CD4-positive, alpha-beta T cell treated with Interleukin-15 for 4 hours (primary cell): Measurements from ENCODE around the gene IQCH.
"Not testable (repeated sequence)": the region's sequence is repeated elsewhere in the genome, so short reads cannot be mapped to it uniquely, and the experiment has no call there.

Source experiments
- DNase-seq: peaks from one replicate; pipeline ENCODE4 v3.0.0-alpha.2; 2020; ENCODE audit warnings: low spot score

The IQCH gene

DNA sequence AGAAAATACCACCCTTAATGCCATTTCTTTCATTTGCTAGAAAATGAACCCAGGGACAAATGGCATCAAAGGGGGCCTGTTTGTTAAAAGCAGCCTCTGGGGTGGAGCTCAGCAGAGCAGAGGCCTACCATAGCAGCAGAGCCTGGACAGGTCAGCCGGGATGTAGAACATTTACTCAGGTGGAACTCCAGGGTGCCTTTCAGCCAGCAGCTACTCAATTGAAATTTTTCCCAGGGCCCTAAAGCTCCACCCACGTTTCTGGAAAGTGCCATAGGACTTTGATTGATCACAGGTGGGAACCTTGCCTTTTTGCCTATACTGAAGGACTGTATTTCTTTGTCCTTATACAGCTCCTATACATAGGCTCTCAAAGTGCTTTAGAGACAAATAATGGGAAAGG, 191.9 kb downstream of the IQCH start:
- no peak for DNase-seq

DNA sequence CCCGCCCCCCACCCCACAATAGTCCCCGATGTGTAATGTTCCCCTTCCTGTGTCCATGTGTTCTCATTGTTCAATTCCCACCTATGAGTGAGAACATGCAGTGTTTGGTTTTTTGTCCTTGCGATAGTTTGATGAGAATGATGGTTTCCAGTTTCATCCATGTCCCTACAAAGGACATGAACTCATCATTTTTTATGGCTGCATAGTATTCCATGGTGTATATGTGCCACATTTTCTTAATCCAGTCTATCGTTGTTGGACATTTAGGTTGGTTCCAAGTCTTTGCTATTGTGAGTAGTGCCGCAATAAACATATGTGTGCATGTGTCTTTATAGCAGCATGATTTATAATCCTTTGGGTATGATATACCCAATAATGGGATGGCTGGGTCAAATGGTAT, 193.8 kb downstream of the IQCH start:
- DNase-seq, result not testable (repeated sequence)

DNA sequence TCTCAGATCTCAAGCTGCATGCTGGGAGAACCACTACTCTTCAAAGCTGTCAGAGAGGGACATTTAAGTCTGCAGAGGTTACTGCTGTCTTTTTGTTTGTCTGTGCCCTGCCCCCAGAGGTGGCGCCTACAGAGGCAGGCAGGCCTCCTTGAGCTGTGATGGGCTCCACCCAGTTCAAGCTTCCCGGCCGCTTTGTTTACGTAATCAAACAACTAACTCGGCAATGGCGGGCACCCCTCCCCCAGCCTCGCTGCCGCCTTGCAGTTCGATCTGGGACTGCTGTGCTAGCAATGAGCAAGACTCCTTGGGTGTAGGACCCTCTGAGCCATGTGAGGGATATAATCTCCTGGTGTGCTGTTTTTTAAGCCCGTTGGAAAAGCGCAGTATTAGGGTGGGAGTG, 199.1 kb downstream of the IQCH start:
- DNase-seq, result not testable (repeated sequence)

DNA sequence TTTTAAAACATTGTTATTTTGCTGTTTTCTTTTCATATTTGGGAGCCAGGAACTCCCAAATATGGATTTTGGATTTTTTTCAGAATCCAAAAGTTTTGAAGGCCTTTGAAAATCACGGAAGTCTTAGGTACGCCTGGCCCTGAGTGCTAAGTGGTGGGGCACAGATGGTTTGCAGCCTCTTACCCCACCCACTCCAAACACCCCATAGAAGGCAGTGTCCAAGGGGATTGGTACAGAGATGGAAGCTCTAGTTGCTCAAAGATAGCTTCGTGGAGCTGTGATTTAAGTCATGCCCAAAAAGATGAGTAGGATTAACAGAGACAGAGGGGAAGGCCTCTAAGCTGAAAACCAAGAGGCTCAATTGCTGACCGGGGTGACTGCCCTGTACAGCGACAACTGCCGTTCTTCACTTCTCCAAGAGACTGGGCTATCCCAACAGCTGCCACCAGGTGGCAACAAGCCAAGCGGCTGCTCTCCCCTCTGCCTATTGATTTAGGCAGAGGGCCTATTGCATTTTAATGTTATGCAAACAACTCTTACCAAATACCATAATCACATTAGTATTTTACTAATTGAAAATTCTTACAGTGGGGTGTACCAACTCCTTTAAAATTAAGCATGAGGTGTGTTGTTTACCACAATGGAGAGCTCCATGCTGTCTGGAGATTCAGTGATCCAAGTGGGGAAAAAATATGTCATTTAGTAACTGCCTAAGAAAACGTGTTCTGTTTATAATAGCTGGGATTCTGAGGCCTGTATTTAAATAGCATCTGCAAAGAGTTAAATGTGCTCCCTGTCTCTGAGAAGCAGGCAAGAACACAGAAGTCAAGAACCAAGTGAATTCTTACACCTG, 202.3 kb downstream of the IQCH start:
- DNase-seq, result peak; percentile 82

DNA sequence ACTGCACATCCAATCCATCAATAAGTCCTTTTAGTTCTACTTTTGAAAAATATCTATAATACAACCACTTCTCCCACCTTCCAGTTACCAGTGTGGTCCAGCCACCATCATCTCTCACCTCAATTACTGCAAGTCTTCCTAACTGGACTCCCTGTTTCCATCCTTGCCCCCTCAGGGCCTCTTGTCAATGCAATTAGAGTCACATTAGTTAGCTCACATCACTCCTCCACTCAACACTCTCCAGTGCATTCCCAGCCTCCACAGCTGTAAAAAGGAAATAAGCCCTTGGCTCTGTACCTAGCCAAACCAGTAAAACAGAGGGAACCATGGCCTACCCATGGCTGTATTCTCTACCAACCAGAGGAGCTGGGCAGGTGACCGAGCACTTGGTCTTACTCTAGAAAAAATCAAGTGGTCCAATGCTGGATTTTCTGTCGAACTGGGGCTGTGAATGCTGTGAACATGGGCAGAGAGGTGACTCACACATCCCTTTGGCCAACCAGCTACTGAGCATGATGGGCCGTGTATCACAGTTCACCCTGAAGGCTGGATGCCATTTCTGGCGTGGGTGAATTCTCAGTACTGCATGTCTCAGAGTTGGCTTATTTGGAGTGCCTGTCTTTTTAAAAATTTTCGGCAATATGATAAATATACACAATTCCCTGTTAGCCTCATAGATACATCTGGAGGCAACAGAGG, 203.9 kb downstream of the IQCH start:
- no peak for DNase-seq

DNA sequence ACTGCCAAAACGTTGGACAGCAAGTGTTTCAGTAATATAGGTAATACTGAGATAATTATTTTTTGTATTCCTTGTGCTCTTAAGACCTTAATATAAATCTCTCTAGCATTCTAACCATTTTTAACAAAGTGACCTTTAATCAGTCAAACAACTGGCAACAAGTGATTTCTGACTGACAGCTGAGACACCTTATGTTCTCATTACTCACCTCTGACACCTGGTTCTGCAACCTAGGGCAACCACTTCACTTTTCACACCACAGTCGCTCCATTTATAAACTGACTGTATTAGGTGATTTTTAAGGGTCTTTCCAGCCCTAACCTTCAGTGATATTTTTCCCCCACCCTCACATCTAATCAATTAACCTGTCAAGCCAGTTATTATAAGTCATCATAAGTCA, 205.9 kb downstream of the IQCH start:
- DNase-seq, result no peak

DNA sequence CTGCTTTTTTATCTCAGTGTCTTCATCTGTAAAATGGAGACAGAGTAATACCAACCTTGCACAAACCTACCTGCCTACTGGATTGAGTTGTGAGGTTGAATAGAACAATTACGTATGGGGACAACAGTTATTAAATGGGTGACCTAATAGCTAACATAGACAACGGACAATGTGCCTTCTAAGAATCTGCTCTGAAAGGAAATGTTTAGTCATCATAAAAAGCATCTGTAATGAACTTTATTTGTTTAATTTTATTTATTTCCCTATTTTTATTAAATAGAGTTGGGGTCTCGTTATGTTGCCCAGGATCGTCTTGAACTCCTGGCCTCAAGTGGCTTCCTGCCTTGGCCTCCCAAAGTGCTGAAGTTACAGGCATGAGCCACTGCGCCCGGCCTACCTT, 207.1 kb downstream of the IQCH start:
- DNase-seq, result no peak

DNA sequence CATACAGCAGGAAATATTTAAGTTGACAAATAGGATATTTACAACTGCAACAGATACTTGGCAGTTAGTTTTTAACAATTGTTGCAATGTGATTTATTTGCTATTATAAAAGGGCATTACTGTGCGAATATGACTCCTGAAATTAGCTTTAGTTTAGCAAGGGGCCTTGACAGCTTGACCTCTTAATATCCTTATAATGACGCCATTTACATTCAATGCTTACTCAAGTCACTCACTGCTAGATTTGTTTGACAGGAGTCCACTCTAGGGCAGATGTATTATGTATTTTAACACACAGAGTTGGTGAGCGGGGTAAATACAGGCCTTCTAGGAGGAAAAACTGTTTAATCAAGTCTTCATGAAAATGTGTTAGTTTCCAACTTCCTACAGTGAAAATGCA, 208.3 kb downstream of the IQCH start:
- no peak for DNase-seq

DNA sequence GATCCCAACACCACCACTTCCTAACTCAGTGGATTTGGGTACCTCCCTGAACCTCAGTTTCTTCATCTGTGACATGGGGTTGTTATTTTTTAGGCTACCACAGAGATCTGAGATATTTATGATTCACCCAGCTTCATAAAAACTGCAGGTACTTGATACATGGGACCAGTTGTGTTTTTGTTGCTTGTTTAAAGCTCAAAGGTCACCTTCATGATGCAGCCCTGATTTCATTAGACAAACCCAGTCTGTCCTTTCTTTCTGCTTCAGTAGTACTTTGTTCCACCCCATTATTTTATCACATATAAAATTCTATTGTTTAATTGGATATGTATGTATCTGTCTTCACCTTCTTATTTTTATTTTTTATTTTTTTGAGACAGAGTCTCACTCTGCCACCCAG, 208.9 kb downstream of the IQCH start:
- DNase-seq, result no peak

DNA sequence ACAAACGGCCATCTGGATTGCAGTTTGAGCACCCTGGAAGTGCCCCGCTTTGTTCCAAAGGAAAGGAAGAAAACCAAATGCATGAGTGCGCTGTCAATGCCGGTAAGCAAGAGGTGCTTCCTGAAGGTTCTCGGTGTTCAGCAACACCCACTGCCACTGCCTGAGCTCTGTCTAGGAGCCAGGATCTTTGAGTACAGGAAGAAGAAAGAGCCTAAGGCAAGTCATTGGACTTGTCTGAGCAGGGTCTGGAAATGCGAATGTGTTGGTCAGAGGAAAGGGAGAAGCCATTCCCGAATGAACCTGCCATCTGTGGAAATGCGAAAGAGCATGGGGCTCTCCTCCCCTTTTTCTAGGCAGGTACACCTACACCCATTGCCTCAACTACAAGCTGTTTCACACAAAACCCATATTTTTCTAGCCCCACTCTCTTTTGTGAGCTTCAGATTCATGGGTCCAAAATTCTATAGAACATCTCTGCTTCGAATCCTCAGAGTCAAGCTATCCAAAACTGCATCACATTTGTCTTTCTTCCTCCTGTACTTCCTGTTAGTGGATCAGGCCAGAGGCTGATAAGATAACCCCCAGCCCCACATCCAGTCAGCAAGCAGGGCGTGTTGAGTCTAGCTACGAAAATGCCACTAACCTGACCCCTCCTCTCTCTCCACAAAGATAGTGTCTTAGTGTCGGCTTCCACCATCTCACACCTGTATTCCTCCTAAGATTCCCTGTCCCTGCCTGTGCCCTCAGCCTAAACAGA, 210.8 kb downstream of the IQCH start:
- no peak for DNase-seq

DNA sequence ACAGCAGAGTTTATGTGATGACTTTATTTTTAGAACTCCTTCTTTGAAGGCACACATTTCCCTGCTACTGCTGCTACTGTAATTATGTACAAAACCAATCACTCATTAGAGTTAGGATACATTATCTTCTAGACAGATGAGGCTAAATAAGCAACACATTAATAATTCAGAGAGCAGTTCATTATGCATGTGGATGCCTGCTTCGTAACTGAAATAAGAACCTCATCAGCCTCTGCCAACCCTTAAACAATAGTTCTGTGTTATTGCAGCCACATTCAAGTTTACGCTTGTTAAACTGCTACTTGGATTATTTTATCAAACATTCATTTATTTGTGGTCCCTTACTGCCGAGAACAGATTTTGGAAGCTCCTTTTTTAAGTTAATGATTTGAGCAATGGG, 213.8 kb downstream of the IQCH start:
- DNase-seq, result no peak

DNA sequence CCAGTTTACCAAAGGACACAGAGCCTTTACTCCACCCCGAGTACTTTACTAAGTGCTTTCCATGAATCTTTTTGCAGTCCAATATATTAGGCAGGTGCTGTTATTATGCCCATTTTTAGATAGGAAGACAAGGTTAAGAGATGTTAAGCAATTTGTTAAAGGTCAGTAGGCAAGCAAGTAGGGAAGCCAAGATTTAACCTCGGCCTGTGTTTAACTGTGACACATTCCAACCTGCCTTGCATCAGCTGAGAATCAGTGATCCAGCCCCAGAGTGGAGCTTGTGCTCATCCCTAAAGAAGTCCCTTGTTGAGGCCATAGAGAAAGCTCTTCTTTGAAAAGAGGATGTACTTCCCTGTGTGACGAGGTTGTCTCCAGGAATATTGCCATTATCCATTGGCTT, 215.1 kb downstream of the IQCH start:
- DNase-seq, result no peak

DNA sequence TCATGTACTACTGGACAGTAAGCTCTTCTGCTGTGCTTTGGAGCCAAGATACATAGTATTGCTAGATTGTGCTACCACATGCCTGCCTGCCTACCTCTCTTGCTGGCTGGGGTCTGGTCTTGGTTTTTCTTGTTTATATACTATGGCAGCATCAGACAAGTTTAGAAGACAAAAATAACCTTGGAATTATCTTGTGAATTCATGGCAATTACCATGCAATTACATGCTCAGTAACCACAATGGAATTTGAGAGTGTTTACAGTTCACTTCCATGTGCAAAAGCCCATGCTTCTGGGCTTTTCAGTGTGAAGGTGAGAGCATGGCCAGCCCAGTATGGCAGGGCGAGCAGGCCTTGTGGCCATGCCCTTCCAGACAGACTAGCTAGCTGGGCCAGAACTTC, 218.4 kb downstream of the IQCH start:
- DNase-seq, result no peak

DNA sequence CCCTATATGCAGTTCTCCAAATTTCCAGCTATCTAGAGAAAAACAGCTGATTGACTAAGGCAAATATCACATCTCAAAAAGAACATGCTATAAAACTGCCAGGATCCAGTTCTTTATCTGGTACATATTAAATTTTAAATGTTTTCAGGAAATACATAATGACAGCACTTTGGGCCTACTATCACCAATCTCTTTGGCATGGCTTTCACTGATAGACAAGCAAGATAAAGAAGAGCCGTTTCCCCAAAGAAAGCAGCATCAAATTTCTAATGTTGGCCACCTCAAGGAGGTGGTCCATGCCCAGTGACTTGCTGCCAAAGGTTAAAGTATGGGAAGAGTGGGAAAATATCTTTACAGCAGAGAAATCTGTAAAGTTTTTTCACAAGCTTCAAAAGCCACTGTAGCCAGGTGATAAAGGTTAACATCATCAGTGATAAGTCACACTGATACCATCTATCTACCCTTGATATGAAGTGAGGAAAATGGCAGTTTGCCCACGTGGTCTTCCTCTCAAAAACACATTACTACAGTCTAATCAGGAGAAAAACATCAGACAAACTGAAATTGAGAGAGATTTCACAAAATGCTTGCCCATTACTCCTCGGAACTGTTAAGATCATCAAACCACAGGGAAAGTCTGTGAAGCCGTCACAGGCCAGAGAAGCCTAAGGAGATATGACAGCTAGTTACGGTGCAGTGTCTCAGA, 220.0 kb downstream of the IQCH start:
- DNase-seq, result no peak

DNA sequence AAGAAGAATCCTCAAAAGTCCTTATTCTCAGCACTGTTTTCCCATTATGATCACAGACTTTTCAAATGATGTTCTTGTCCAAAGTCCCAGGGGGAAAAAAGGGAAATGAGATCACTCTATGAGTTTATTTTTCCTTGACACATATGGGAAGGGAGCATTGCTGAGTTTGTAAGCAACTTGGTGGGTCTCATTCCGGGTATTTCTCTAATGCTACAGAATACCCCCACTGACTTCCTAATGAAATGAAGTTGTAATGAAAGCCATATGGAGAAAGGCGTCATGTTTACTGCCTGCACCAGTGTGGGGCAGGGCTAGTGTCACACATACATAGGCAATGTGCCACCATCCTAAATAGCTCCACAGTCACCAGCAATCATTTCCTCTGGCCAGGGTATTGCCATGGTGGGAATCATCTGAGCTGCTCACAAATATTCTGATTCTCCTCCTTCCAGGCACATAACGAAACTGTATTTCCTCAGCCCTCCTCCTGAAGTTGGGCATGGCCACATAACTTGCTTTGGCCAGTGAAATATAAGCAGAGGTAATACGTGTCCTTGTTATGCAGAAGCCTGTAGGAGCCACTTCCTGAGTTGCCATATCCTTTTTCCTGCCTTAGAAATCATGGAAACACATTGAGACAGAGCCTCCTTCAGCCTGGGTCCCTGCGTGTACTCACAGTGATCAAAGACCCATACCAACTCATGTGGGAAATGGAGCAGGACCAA, 225.4 kb downstream of the IQCH start:
- no peak for DNase-seq

DNA sequence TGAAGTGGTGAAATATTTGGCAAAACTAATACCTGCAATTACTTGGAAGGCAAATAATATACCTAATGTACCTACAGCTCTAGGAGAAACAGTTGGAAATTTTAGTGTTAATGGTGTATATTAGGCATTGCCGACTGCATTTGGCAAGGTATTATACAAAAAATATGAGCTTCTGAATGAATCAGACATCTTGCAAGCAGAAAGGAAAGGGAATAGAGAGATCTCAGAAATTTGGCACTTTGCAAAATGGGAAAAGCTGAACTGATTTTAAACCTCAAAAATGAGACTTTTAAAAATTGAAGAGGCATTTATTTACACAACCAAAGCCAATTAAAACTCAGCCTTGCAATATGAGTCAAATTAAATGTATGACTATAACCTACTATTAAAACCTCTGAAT, 226.2 kb downstream of the IQCH start:
- DNase-seq, result no peak

DNA sequence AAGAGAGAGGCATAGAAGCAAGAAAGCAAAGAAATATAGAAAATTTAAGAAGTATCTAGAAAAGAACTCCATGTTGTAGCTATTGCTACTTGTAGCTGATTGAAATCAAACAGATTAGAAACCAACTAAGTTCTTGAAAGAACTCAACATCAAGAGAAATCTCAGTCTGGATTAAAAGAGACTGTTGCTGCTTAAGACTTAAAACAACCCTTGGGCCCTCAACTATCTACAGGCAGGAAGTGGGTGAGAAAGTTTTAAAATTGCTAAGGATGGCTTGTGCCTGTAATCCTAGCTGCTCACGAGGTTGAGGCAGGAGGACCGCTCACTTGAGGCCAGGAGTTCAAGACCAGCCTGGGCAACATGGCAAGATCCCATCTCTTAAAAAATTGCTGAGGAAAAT, 227.1 kb downstream of the IQCH start:
- DNase-seq, result no peak

DNA sequence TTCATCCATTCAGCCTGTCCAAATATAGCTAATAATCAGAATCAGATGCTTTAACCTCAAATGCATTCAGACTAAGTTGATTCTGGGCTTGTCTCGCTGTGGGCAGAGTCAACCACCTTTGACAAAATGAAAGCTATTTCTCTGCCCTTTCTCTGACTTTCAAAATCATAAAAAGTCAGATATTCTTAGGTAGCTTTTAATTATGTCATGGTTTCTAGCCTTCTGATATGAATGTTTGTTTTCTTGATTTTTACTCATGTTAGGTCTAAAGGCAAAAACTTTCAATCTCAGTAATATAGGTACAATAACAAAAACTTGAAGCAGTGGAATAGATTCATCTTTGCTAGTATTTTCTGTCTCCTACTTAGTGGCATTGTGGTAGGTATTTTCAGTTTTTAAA, 241.0 kb downstream of the IQCH start:
- no peak for DNase-seq

DNA sequence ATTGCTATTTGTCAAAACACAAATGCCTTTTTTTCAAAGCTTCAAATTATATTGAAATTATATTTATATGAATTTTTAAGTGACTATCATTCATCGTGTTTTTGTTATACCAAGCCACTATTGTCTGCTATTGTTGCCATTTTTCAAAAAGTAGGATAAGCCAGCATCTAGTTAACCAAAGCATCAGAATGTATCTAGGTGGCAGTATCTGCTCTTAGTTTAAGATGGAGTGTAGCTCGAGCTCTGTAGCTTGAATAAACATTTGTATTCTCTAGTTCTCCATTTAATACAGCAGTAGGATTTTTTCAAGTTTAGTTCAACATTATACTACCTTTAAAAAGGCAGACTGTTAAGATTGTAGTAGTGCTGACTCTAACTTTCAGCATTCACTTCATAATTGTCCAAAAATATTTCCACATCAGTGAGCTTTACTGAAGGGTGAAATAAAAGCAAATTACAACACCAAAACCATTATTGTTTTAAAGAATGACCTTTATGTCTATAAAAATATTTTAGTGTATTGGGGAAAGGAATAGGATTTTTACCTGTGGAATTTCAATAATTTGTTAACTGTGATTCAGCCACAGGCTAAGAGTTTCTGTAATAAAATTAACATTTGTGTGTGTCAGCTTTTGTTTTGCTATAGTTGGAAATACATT, 246.7 kb downstream of the IQCH start:
- DNase-seq, result peak; percentile 9

DNA sequence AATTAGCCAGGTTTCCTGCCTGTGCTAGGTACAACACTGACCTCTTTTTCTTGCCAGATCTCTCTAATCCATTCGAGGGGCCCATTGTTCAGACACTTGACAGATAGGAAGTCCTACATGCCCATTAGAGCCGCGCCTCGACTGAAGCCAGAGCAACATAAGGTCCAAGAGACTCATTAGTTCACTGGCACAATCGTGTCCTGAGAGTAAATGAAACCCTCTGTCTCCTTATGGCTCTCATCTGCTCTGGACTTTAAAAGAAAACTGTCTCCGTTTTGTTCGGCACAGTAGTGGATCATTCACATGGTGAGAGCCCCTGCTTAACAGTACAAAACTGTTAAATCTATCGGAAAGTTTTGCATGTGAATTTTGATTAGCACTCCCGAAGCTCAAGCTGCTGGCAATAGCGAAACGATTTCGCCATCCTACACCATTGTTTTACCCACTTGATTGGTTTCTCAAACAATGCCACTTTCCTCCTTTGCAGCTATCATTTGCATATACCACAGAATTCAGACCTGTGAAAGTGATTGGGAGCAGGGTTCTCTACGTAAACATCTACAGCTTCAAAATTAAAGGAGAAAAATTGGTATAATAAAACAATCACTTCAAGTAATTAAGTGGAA, 247.4 kb downstream of the IQCH start:
- no peak for DNase-seq

DNA sequence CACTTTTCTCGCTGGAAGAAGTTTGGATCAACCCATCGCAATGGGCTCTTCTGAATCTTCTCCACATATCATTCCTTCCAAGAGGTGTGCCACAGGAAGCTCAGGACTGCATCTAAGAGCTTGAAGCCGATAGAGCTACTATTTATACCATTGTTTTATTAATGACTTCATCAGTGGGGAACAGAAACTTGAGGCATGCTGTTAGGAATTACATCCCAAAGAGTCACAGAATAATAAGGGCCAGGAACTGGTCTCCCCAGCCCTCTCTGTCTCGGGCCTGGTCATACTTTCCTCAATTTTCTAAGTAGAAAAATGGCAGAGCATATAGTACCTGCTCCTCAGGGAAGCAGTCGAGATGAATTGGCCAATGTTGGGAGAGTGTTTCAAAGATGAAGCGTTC, 249.5 kb downstream of the IQCH start:
- no peak for DNase-seq
